OCI-LY1 (cell line): ENCODE measurements around the gene CATSPER1.

ENCODE experiments used
- CTCF ChIP-seq: fragments of 200-600 bp; sonication (generic), shearing (Covaris generic); IDR thresholded peaks from 2 replicates; pipeline ENCODE4 v1.5.1; 2017; ENCODE audit warnings: mild to moderate bottlenecking, antibody characterized with exemption, low read length, moderate library complexity, mixed read lengths
- EZH2 ChIP-seq: fragments of 200-600 bp; sonication (generic), shearing (Covaris generic); IDR thresholded peaks from 2 replicates; pipeline ENCODE4 v1.8.0; 2017; ENCODE audit warnings: borderline replicate concordance, mixed run types, mild to moderate bottlenecking, antibody characterized with exemption, low read length, moderate library complexity, mixed read lengths

GRCh38 chr11:65988791-65989592 lies 37.3 kb downstream of the CATSPER1 start:
- peak; percentile 100 for TF ChIP-seq CTCF
- TF ChIP-seq EZH2, result no peak
